Measurements from ENCODE around the gene PFDN1.

DNA sequence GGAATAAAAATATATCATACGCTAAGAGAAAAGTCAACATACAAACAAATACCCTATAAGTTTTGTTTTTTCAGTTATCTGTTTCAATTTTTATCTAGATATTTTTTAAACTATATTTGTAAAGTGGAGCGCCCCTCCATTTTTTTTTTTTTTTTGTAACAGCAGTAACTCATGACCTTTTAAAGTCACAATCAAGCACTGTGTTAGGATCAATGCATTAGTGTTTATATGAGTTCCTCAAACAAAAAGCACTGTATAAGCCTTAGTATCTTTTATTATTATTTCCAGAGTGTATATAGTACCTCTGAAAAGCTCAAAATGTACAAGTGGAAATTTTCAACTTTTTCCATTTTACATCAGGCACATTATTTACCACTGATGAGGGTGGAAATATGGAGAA, 20.6 kb downstream of the PFDN1 start:
- TF ChIP-seq POLR2A (IDR thresholded peaks at IDR 0.05; ENCODE audit: low read depth, low read length) (no peak), SPI1 (IDR thresholded peaks at IDR 0.05; ENCODE audit: low read depth, low read length) (no peak)

Data from GM12891 (cell line).